ENCODE measurements around the gene MCHR1.

DNA sequence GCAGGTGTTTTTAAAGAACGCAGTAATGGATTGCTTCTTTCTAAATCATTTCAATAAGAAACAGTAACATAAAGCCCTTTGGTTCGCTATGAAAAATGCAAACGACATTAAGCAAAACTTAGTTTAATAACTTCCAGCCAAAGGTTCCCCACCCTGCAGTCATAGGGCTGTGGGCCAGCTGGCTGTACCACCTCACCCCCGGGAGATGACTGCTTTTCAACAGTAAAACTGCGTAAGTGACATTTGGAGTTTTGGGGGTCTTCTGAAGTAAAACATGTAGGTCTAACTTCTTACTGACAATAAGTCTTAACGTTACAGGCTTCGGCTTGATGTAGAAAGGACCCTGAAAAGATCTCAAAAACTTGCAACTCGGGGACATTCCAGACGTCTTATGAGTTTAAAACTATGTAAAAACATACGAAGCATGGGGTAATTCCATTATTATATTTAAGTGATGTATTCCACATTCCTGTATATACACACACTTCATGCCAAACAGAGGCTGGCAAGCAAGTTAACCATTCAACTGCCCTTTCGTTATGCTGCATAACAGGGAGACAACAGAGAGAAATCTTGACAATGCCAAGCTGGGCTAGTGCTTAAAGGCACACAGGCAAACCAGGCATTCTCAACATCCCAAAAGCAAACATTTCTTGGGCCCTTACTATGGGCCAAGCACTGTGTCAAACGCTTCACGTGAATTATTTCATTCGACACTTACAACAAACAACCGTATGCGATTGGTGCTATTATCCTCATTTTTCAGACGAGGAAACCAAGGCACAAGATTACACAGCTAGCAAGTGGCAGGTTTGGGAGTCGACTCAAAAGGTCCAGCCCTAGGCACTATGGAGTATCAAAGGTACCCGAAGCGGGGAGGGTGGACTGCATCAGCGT, 44.0 kb upstream of the MCHR1 start:
- TF ChIP-seq TEAD1 (CRISPR knock-in tag; IDR thresholded peaks at IDR 0.05) = no peak
- TF ChIP-seq JUN (CRISPR knock-in tag; IDR thresholded peaks at IDR 0.05) = no peak
- TF ChIP-seq, protein P1, sequence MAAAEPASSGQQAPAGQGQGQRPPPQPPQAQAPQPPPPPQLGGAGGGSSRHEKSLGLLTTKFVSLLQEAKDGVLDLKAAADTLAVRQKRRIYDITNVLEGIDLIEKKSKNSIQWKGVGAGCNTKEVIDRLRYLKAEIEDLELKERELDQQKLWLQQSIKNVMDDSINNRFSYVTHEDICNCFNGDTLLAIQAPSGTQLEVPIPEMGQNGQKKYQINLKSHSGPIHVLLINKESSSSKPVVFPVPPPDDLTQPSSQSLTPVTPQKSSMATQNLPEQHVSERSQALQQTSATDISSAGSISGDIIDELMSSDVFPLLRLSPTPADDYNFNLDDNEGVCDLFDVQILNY (CRISPR knock-in tag; IDR thresholded peaks at IDR 0.05) = no peak
- no peak for TF ChIP-seq SP1 (CRISPR knock-in tag; conservative IDR thresholded peaks at IDR 0.05)
- TF ChIP-seq TCF7 (CRISPR knock-in tag; IDR thresholded peaks at IDR 0.05; ENCODE audit: low read depth) = no peak
- no peak for TF ChIP-seq CREB1 (CRISPR knock-in tag; IDR thresholded peaks at IDR 0.05)
